ENCODE data around the gene CWC22.

DNA sequence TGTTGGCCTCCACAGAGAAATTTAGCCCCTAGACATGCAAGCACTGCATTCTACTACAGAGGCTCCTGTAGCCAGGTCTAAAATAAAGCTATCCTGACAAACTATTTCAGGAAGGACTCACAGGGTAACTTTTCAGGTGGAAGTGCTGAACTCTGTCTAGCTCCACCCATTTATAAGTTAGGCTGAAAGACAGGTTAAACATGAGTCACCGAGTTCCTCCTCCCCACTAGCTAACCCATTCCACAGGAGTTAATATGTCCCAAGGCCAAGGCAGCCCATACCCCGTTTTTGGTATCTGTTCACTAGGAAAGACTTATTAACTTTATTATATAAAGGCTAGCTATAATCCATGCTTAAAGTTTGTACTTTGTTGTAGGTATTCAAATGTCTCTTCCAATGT is 3.5 kb downstream of the CWC22 start:
- TF ChIP-seq, protein P1, sequence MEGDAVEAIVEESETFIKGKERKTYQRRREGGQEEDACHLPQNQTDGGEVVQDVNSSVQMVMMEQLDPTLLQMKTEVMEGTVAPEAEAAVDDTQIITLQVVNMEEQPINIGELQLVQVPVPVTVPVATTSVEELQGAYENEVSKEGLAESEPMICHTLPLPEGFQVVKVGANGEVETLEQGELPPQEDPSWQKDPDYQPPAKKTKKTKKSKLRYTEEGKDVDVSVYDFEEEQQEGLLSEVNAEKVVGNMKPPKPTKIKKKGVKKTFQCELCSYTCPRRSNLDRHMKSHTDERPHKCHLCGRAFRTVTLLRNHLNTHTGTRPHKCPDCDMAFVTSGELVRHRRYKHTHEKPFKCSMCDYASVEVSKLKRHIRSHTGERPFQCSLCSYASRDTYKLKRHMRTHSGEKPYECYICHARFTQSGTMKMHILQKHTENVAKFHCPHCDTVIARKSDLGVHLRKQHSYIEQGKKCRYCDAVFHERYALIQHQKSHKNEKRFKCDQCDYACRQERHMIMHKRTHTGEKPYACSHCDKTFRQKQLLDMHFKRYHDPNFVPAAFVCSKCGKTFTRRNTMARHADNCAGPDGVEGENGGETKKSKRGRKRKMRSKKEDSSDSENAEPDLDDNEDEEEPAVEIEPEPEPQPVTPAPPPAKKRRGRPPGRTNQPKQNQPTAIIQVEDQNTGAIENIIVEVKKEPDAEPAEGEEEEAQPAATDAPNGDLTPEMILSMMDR (IDR thresholded peaks at IDR 0.05): no peak
- no peak for TF ChIP-seq POLR2A (IDR thresholded peaks at IDR 0.05)

Data from transverse colon (tissue), 3 donors.